Omental fat pad (tissue), 4 donors: ENCODE results near the gene ASCC3. TPM values are rescaled to one million over a fixed set of nuclear protein-coding genes. Genes with fewer than 3 reads are reported as not detected.

Source experiments
- ATAC-seq: fragments of 150-250 bp; one replicate; pipeline ENCODE4 v1.9.1; 2016; ENCODE audit warnings: mild to moderate bottlenecking, moderate library complexity; ENCODE audit not compliant: low FRiP score
- DNase-seq: peaks from one replicate; pipeline ENCODE4 v3.0.0-alpha.2; 2019; ENCODE audit warnings: low spot score
- total RNA-seq, 4 donors: library from RNA; depleted of rRNA; stranded (reverse); fragments of >200 nt; gene quantifications; one replicate each; pipeline ENCODE4 v1.1.0, GENCODE V29; 2016
- TF ChIP-seq, protein P1 (sequence below), 3 donors: fragments of 450-650 bp; IDR thresholded peaks; one replicate each; pipeline ENCODE4 v1.5.1; 2016 to 2017; ENCODE audit warnings: antibody characterized with exemption in 3 of 3, mild to moderate bottlenecking in 3 of 3, moderate library complexity in 2 of 3

The ASCC3 gene
- total RNA-seq, 4 donors from 2014 or later: 20.1 to 44.8 (median 25.9) TPM

DNA sequence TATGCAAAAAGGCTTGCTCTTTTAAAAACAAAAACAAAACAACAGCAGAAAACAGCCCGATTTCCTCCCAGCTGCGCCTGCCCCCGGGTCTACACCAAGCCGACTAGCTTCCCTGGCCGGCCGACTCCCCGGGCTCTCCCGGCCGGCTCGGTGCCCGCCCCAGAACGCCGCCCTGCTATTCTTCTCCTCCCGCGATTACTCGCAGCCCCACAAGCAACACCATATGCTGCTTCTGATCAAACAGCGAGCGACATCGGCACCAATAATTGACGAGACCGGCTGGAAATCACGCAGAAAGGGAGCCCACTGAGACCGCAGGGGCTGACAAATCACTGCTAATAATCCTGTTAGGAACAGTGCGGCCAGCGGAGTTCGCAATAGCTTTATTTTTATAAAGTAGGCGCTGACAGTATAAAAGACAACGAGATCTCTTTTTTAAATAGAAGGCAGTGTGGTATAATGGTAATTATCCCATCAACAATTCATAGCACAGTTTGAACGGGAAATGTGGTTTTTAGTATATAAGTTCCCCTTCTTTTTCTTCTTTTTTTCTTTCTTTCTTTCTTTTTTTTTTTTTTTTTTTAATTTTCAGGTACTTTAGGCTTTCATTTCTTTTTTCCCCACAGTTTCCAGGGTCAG lies 419.7 kb downstream of the ASCC3 start:
- DNase-seq: no peak
- TF ChIP-seq, protein P1, sequence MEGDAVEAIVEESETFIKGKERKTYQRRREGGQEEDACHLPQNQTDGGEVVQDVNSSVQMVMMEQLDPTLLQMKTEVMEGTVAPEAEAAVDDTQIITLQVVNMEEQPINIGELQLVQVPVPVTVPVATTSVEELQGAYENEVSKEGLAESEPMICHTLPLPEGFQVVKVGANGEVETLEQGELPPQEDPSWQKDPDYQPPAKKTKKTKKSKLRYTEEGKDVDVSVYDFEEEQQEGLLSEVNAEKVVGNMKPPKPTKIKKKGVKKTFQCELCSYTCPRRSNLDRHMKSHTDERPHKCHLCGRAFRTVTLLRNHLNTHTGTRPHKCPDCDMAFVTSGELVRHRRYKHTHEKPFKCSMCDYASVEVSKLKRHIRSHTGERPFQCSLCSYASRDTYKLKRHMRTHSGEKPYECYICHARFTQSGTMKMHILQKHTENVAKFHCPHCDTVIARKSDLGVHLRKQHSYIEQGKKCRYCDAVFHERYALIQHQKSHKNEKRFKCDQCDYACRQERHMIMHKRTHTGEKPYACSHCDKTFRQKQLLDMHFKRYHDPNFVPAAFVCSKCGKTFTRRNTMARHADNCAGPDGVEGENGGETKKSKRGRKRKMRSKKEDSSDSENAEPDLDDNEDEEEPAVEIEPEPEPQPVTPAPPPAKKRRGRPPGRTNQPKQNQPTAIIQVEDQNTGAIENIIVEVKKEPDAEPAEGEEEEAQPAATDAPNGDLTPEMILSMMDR (IDR thresholded peaks at IDR 0.05): no peak
- no peak for ATAC-seq

DNA sequence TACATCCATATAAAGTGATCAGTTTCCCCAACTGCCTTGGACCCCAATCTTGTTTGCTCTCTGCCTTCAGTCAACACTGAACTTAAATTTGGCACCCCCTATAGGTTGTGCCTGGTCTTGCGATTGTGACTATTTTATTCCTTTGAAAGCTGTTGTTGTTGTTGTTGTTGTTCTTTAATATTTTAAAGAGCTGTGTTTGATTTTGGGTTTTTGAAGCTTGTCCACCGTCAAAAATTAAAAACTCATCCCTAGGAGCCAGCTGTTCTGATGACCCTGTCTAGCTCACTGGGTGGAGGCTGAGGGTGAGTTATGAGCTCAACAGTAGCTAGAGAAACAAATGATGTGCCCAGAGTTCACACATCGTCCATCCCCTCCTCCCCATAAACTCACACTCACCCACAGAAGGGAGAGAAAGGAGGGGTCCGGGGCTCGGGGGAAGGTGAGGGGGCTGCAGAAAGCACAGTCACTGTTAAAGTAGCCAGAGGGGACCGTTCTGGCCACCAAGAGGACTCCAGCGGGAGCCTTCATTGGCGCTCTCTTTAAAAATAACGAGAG lies 420.4 kb downstream of the ASCC3 start:
- TF ChIP-seq, protein P1 (IDR thresholded peaks at IDR 0.05): no peak
- DNase-seq: no peak
- no peak for ATAC-seq

DNA sequence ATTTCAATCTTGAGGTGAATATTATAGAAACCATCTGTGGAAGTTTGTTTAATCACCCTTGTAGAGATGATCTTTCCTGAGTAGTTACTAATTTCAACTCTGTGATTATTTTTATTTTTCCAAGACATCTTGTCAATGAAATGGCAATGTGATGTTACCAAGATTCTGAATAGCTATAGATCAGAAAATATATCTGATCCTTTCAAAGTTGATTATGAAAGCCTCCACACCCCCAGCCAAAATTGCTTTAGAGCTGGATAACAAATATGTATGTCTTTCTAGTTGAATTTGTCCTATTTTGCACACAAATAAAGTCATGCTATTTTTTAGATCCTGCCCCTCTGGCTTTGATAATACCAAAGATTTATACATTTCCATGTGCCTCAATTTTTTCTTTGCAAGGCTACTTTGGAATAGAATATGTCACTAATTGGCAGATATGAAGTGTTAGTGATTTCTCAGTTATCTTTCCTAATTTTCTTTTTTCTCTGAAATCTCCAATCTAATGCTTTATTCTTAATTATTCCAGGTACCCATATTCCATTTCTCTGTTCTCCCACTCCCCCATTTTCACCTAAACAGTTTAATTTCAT lies 421.4 kb downstream of the ASCC3 start:
- TF ChIP-seq, protein P1 (IDR thresholded peaks at IDR 0.05): no peak
- ATAC-seq: no peak
- DNase-seq: no peak

DNA sequence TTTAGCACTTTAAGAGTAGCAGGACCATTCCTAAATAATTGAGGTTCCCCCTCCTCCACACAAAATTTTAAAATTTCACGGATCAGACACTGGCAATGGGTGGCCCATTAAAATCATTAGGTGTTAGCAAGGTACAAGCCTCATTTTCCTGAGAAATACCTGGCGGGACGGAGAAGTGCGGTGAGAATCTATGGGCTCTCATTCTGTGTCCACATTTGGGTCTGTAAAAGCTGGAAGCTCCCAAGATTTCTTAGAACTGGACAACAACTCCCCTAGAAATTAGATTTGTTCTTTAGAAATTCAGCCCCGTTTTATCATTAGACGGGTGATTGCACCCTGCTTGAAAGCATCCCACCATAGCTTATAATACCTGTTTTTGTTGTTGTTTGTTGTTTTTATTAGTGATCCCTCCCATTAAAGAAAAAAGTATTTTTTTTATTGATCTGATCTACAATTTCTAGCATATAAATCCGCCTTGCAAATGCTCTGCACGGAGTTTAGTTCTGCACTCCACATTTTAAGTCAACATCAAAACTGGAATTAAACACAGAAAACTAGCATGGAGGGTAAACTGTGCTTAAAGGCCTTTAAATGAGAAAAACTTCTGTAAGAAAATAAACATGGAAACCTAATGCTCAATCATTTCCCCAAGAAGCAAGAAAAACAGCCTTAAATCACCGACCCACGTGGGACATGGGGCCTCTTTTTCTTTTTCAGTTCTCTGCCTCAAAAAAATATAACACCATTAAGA lies 422.1 kb downstream of the ASCC3 start:
- DNase-seq: no peak
- TF ChIP-seq, protein P1 (IDR thresholded peaks at IDR 0.05): no peak
- ATAC-seq: no peak
